SK-N-SH (cell line): ENCODE results near the gene CCDC178. TPM values are rescaled to one million over a fixed set of nuclear protein-coding genes. Genes with fewer than 3 reads are reported as not detected.

Experiments used
- CTCF ChIA-PET: fragments of 300-600, 350-600 bp; formaldehyde crosslinking; extraction: SDS; loops from one replicate; lab custom pipeline; 2021; lab: Yijun Ruan, JAX
- POLR2A ChIA-PET: fragments of 350-600 bp; sonication (Branson Sonifier 250); formaldehyde crosslinking; extraction: SDS; loops from one replicate; lab custom pipeline; 2020; ENCODE audit warnings: antibody characterized with exemption, inconsistent platforms; lab: Yijun Ruan, JAX
- DNase-seq: peaks from one replicate; pipeline ENCODE4 v3.0.0; 2012
- H2AFZ ChIP-seq: fragments of 200-600 bp; sonication (generic); 2 replicates; pipeline ENCODE4 v1.8.1; 2016; ENCODE audit warnings: antibody characterized with exemption, mild to moderate bottlenecking, low read depth
- H3F3A ChIP-seq: fragments of 200-600 bp; sonication (generic); replicated peaks from 2 replicates; pipeline ENCODE3; 2016; ENCODE audit warnings: antibody characterized with exemption, mild to moderate bottlenecking; ENCODE audit not compliant: insufficient read depth
- H3K27ac ChIP-seq, 2 experiments: fragments of 200-500 bp in 1 of 2; fragments of 200-600 bp in 1 of 2; sonication (Bioruptor generic) in 1 of 2; sonication (generic), shearing (Covaris generic) in 1 of 2; 2 replicates each; pipeline versions ENCODE4 v1.5.1 to v1.6.1; 2014 to 2016; ENCODE audit warnings: low read depth in 2 of 2, inconsistent platforms in 1 of 2, low read length in 1 of 2, mild to moderate bottlenecking in 1 of 2, mixed read lengths in 1 of 2
- H3K27me3 ChIP-seq: fragments of 200-600 bp; sonication (generic), shearing (Covaris generic); 2 replicates; pipeline ENCODE4 v1.6.1; 2016; ENCODE audit warnings: mixed run types; ENCODE audit not compliant: insufficient read depth
- H3K36me3 ChIP-seq, 2 experiments: fragments of 200-500 bp in 1 of 2; fragments of 200-600 bp in 1 of 2; sonication (Bioruptor generic) in 1 of 2; sonication (generic) in 1 of 2; replicated peaks in 1 of 2; 2 replicates each; pipeline versions ENCODE3 to v1.5.1; 2014 to 2016; ENCODE audit warnings: low read length in 1 of 2, mild to moderate bottlenecking in 1 of 2; ENCODE audit not compliant: insufficient read depth in 2 of 2, control insufficient read depth in 1 of 2
- H3K4me1 ChIP-seq, 2 experiments: fragments of 200-500 bp in 1 of 2; fragments of 200-600 bp in 1 of 2; sonication (Bioruptor generic) in 1 of 2; sonication (generic), shearing (Covaris generic) in 1 of 2; 2 replicates each; pipeline versions ENCODE4 v1.5.1 to v1.6.1; 2014 to 2016; ENCODE audit warnings: low read depth in 1 of 2, low read length in 1 of 2, mixed run types in 1 of 2; ENCODE audit not compliant: insufficient read depth in 2 of 2, control insufficient read depth in 1 of 2
- H3K4me2 ChIP-seq: fragments of 200-600 bp; sonication (generic), shearing (Covaris generic); 2 replicates; pipeline ENCODE4 v1.6.1; 2017; ENCODE audit warnings: mixed run types
- H3K4me3 ChIP-seq, 2 experiments: fragments of 200-500 bp in 1 of 2; fragments of 200-600 bp in 1 of 2; sonication (Bioruptor generic) in 1 of 2; sonication (generic), shearing (Covaris generic) in 1 of 2; 2 replicates each; pipeline versions ENCODE4 v1.5.1 to v1.8.1; 2014 to 2016; ENCODE audit warnings: low read depth in 2 of 2, inconsistent platforms in 1 of 2, low read length in 1 of 2, mild to moderate bottlenecking in 1 of 2, mixed read lengths in 1 of 2, moderate library complexity in 1 of 2
- H3K79me2 ChIP-seq: fragments of 200-600 bp; sonication (generic); 2 replicates; pipeline ENCODE4 v1.8.1; 2017; ENCODE audit warnings: mild to moderate bottlenecking; ENCODE audit not compliant: insufficient read depth
- H3K9ac ChIP-seq: fragments of 200-600 bp; sonication (generic); 2 replicates; pipeline ENCODE4 v1.6.1; 2017; ENCODE audit warnings: mixed run types
- H3K9me2 ChIP-seq: fragments of 200-600 bp; sonication (generic); 2 replicates; pipeline ENCODE4 v1.6.1; 2017; ENCODE audit warnings: mixed run types
- H3K9me3 ChIP-seq: fragments of 200-600 bp; sonication (generic); 2 replicates; pipeline ENCODE4 v1.6.1; 2017; ENCODE audit warnings: mixed run types, mild to moderate bottlenecking, moderate library complexity
- H4K20me1 ChIP-seq: fragments of 200-600 bp; sonication (generic); 2 replicates; pipeline ENCODE4 v1.6.1; 2017; ENCODE audit warnings: mild to moderate bottlenecking, mixed run types; ENCODE audit not compliant: insufficient read depth
- CTCF ChIP-seq: fragments of 200-600 bp; sonication (generic); IDR thresholded peaks from 2 replicates; pipeline ENCODE4 v1.6.1; 2017; ENCODE audit warnings: antibody characterized with exemption, mild to moderate bottlenecking, moderate library complexity
- FOXM1 ChIP-seq: IDR thresholded peaks from 2 replicates; pipeline ENCODE4 v1.4.0; 2012; ENCODE audit warnings: low read depth, mild to moderate bottlenecking
- GABPA ChIP-seq: IDR thresholded peaks from 2 replicates; pipeline ENCODE4 v1.4.0; 2012; ENCODE audit warnings: low read depth, mild to moderate bottlenecking
- GATA2 ChIP-seq: sonication (generic); formaldehyde crosslinking; IDR thresholded peaks from 2 replicates; pipeline ENCODE4 v1.5.0; 2020; ENCODE audit warnings: mild to moderate bottlenecking, missing genetic modification reagents
- MEF2A ChIP-seq: IDR thresholded peaks from 2 replicates; pipeline ENCODE4 v1.4.0; 2012; ENCODE audit warnings: low read depth, borderline replicate concordance
- NFIC ChIP-seq: IDR thresholded peaks from 2 replicates; pipeline ENCODE4 v1.4.0; 2012; ENCODE audit warnings: borderline replicate concordance
- RFX5 ChIP-seq: IDR thresholded peaks from 2 replicates; pipeline ENCODE4 v1.6.1; 2012; ENCODE audit warnings: mild to moderate bottlenecking, improper control_type of control experiment, low read length
- RXRA ChIP-seq: IDR thresholded peaks from 2 replicates; pipeline ENCODE4 v1.4.0; 2012; ENCODE audit warnings: low read depth, mild to moderate bottlenecking, borderline replicate concordance
- TAF1 ChIP-seq: IDR thresholded peaks from 2 replicates; pipeline ENCODE4 v1.6.1; 2012; ENCODE audit warnings: low read depth, mild to moderate bottlenecking, low read length, moderate library complexity, borderline replicate concordance
- USF1 ChIP-seq: IDR thresholded peaks from 2 replicates; pipeline ENCODE4 v1.4.0; 2012; ENCODE audit warnings: low read depth, borderline replicate concordance
- USF2 ChIP-seq: fragments of 150-350 bp; IDR thresholded peaks from 2 replicates; pipeline ENCODE4 v1.6.1; 2017; ENCODE audit warnings: antibody characterized with exemption, low read length, low read depth, borderline replicate concordance
- WGBS: methylation state at CpG from one replicate; pipeline ENCODE4 v1.1.6; 2017; ENCODE audit warnings: low lambda C conversion rate; 5-methylcytosine and 5-hydroxymethylcytosine counted together
- polyA plus RNA-seq, 3 experiments: library from polyadenylated mRNA; depleted of rRNA; stranded (reverse); fragments of >200 nt; gene quantifications; 2 replicates each; pipeline ENCODE4 v1.2.3, GENCODE V29; 2012
- TF ChIP-seq, protein P1 (sequence below): IDR thresholded peaks from 2 replicates; pipeline ENCODE4; 2012
- TF ChIP-seq, protein P2 (sequence below): fragments of 150-350 bp; IDR thresholded peaks from 2 replicates; pipeline ENCODE4 v1.6.1; 2016; ENCODE audit warnings: mild to moderate bottlenecking, low read depth, low read length
- TF ChIP-seq, protein P3 (sequence below): IDR thresholded peaks from 2 replicates; pipeline ENCODE4 v1.6.1; 2012; ENCODE audit warnings: mild to moderate bottlenecking, low read depth, low read length, moderate library complexity
- TF ChIP-seq, protein P4 (sequence below): IDR thresholded peaks from 2 replicates; pipeline ENCODE4 v1.4.0; 2012; ENCODE audit warnings: low read depth
- TF ChIP-seq, protein P5 (sequence below): IDR thresholded peaks from 2 replicates; pipeline ENCODE4 v1.4.0; 2012; ENCODE audit warnings: low read depth, borderline replicate concordance

Gene CCDC178
- polyA plus RNA-seq, 1 of the 3 experiments (the other 2 are of a cell fraction), result not detected

DNA sequence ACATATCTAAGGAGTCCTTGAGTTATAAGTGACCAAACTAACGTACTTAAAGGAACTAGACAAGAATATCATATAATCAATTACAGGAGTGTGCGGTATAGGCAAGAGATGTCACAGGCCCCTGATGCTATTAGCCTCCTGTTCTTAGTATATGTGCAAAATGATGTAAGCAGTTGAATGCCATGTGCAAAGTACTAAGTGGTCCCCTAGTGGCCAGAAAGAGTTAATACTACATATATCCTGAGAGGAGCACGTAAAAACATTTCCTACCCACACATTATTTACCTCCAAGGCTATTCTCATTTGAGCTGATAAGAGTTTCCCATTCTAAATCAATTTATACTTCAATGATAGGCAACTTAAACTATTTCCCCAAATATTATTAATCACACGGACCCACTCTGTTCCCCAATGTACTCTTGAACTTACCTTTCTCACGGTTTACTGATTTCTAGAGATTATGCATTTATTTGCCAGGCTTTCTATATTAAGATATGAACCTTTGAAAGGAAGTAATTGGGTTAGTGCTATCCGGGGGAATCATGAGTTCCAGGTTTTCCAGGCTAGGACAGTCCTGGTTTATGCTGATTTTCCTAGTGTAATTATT lies 509.7 kb downstream of the CCDC178 start (continued):
- TF ChIP-seq, protein P1, sequence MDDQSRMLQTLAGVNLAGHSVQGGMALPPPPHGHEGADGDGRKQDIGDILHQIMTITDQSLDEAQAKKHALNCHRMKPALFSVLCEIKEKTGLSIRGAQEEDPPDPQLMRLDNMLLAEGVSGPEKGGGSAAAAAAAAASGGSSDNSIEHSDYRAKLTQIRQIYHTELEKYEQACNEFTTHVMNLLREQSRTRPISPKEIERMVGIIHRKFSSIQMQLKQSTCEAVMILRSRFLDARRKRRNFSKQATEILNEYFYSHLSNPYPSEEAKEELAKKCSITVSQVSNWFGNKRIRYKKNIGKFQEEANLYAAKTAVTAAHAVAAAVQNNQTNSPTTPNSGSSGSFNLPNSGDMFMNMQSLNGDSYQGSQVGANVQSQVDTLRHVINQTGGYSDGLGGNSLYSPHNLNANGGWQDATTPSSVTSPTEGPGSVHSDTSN, result no peak
- no peak for TF ChIP-seq GABPA
- no peak for TF ChIP-seq USF1
- TF ChIP-seq MEF2A, result no peak
- TF ChIP-seq RFX5, result no peak
- TF ChIP-seq, protein P2, sequence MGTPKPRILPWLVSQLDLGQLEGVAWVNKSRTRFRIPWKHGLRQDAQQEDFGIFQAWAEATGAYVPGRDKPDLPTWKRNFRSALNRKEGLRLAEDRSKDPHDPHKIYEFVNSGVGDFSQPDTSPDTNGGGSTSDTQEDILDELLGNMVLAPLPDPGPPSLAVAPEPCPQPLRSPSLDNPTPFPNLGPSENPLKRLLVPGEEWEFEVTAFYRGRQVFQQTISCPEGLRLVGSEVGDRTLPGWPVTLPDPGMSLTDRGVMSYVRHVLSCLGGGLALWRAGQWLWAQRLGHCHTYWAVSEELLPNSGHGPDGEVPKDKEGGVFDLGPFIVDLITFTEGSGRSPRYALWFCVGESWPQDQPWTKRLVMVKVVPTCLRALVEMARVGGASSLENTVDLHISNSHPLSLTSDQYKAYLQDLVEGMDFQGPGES, result no peak
- TF ChIP-seq NFIC, result no peak
- TF ChIP-seq, protein P3, sequence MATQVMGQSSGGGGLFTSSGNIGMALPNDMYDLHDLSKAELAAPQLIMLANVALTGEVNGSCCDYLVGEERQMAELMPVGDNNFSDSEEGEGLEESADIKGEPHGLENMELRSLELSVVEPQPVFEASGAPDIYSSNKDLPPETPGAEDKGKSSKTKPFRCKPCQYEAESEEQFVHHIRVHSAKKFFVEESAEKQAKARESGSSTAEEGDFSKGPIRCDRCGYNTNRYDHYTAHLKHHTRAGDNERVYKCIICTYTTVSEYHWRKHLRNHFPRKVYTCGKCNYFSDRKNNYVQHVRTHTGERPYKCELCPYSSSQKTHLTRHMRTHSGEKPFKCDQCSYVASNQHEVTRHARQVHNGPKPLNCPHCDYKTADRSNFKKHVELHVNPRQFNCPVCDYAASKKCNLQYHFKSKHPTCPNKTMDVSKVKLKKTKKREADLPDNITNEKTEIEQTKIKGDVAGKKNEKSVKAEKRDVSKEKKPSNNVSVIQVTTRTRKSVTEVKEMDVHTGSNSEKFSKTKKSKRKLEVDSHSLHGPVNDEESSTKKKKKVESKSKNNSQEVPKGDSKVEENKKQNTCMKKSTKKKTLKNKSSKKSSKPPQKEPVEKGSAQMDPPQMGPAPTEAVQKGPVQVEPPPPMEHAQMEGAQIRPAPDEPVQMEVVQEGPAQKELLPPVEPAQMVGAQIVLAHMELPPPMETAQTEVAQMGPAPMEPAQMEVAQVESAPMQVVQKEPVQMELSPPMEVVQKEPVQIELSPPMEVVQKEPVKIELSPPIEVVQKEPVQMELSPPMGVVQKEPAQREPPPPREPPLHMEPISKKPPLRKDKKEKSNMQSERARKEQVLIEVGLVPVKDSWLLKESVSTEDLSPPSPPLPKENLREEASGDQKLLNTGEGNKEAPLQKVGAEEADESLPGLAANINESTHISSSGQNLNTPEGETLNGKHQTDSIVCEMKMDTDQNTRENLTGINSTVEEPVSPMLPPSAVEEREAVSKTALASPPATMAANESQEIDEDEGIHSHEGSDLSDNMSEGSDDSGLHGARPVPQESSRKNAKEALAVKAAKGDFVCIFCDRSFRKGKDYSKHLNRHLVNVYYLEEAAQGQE, result no peak

DNA sequence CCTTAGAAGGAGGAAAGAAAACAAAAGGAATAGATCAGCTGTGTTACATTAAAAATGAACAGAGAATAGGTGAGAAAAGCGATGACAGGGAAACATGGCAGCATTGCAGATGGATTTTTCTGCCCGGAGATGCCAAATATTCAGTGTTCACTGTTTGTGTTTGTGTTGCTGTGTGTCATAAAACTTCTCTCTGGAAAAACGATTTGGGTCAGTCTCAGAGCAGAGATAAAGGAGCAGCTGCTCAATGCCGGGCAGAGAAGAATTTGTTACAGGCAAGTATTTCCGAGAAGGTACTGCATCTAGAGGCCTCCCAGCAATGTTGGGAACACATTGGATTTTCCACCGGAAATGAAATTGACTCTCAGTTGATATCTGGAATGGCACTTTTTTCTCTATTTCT lies 511.3 kb downstream of the CCDC178 start:
- H3F3A ChIP-seq, result no peaks in the 10 kb centered on the region
- H3K9ac ChIP-seq, result no peak overlapping the region
- H3K27ac ChIP-seq, result no peak overlapping the region
- H3K9me3 ChIP-seq, result no peaks in the 10 kb centered on the region
- H2AFZ ChIP-seq, result no peak overlapping the region
- H3K27me3 ChIP-seq, result no peaks in the 10 kb centered on the region; the same call in 1 of the 2 replicates
- no peak for DNase-seq
- H3K9me2 ChIP-seq, result no peaks in the 10 kb centered on the region
- no peaks in the 10 kb centered on the region for H3K4me1 ChIP-seq
- no peaks in the 10 kb centered on the region for H3K36me3 ChIP-seq
- ChIA-PET CTCF (interaction anchor here (0.6 to 1.3 kb wide), 2 partner anchors 86 to 252 kb away, joined by 3 read pairs; no protein-coding TSS in a partner anchor), POLR2A (no interaction called here)
- H4K20me1 ChIP-seq, result no peaks in the 10 kb centered on the region
- H3K4me2 ChIP-seq, result no peak overlapping the region
- H3K4me3 ChIP-seq, result no peak overlapping the region
- H3K79me2 ChIP-seq, result no peaks in the 10 kb centered on the region
- whole genome bisulfite sequencing, result 59% methylated on average over 6 of the region's 6 CpGs
- TF ChIP-seq TAF1, result no peak
- TF ChIP-seq, protein P4, sequence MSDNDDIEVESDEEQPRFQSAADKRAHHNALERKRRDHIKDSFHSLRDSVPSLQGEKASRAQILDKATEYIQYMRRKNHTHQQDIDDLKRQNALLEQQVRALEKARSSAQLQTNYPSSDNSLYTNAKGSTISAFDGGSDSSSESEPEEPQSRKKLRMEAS, result no peak
- TF ChIP-seq USF2, result no peak
- TF ChIP-seq, protein P1, result no peak
- TF ChIP-seq RXRA, result no peak
- TF ChIP-seq RFX5, result no peak
- TF ChIP-seq FOXM1, result no peak
- no peak for TF ChIP-seq GATA2
- TF ChIP-seq NFIC, result no peak
- TF ChIP-seq, protein P5, sequence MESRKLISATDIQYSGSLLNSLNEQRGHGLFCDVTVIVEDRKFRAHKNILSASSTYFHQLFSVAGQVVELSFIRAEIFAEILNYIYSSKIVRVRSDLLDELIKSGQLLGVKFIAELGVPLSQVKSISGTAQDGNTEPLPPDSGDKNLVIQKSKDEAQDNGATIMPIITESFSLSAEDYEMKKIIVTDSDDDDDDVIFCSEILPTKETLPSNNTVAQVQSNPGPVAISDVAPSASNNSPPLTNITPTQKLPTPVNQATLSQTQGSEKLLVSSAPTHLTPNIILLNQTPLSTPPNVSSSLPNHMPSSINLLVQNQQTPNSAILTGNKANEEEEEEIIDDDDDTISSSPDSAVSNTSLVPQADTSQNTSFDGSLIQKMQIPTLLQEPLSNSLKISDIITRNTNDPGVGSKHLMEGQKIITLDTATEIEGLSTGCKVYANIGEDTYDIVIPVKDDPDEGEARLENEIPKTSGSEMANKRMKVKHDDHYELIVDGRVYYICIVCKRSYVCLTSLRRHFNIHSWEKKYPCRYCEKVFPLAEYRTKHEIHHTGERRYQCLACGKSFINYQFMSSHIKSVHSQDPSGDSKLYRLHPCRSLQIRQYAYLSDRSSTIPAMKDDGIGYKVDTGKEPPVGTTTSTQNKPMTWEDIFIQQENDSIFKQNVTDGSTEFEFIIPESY, result no peak
- no peak for TF ChIP-seq GABPA
- no peak for TF ChIP-seq CTCF
